HepG2 (cell line): ENCODE results near the gene ATG16L2. TPM values are rescaled to one million over a fixed set of nuclear protein-coding genes. Genes with fewer than 3 reads are reported as not detected.
A peak's percentile ranks its signal among the peaks of the same experiment; 100 is the strongest.

ENCODE experiments used
- CAMTA2 ChIP-seq: sonication (generic); formaldehyde crosslinking; IDR thresholded peaks from 2 replicates; pipeline ENCODE4 v1.4.0; 2020; ENCODE audit warnings: mild to moderate bottlenecking, missing genetic modification reagents, borderline replicate concordance
- CC2D1A ChIP-seq: sonication (generic); formaldehyde crosslinking; IDR thresholded peaks from 2 replicates; pipeline ENCODE4 v1.8.1; 2023; ENCODE audit warnings: mild to moderate bottlenecking, missing genetic modification reagents
- KLF12 ChIP-seq: sonication (generic); formaldehyde crosslinking; IDR thresholded peaks from 2 replicates; pipeline ENCODE4 v1.4.0; 2020; ENCODE audit warnings: missing genetic modification reagents, borderline replicate concordance
- PBX2 ChIP-seq: IDR thresholded peaks from 2 replicates; pipeline ENCODE4 v1.6.1; 2016; ENCODE audit warnings: control low read depth
- PITX1 ChIP-seq: sonication (generic); formaldehyde crosslinking; IDR thresholded peaks from 2 replicates; pipeline ENCODE4 v1.5.1; 2020; ENCODE audit warnings: mild to moderate bottlenecking, missing genetic modification reagents
- ZC3H4 ChIP-seq: sonication (generic); formaldehyde crosslinking; IDR thresholded peaks from 2 replicates; pipeline ENCODE4 v1.4.0; 2020; ENCODE audit warnings: missing genetic modification reagents, borderline replicate concordance
- ZNF3 ChIP-seq: IDR thresholded peaks from 2 replicates; pipeline ENCODE4 v1.7.0; 2017; ENCODE audit warnings: inconsistent platforms
- ZNF383 ChIP-seq: sonication (generic); formaldehyde crosslinking; IDR thresholded peaks from 2 replicates; pipeline ENCODE4 v1.4.0; 2020; ENCODE audit warnings: missing genetic modification reagents, mild to moderate bottlenecking, borderline replicate concordance
- ZNF567 ChIP-seq: sonication (generic); formaldehyde crosslinking; IDR thresholded peaks from 2 replicates; pipeline ENCODE4 v1.8.1; 2023; ENCODE audit warnings: mild to moderate bottlenecking, missing genetic modification reagents, borderline replicate concordance
- ZNF660 ChIP-seq: sonication (generic); formaldehyde crosslinking; IDR thresholded peaks from 2 replicates; pipeline ENCODE4 v1.5.1; 2020; ENCODE audit warnings: mild to moderate bottlenecking, low read depth, missing genetic modification reagents, borderline replicate concordance
- ZNF724P ChIP-seq: sonication (generic); formaldehyde crosslinking; IDR thresholded peaks from 2 replicates; pipeline ENCODE4 v1.8.0; 2022; ENCODE audit warnings: missing genetic modification reagents, borderline replicate concordance
- ZNF770 ChIP-seq: sonication (generic); formaldehyde crosslinking; IDR thresholded peaks from 2 replicates; pipeline ENCODE4 v1.5.0; 2020; ENCODE audit warnings: mild to moderate bottlenecking, missing genetic modification reagents
- polyA plus RNA-seq, 8 experiments: library from polyadenylated mRNA; depleted of rRNA in 3 of 8; stranded (reverse) in 7 of 8; unstranded in 1 of 8; fragments of >200 nt; fragmentation: Illumina TruSeq in 4 of 8; extraction: Trizol in 4 of 8; gene quantifications; 2 replicates each; pipeline versions ENCODE4 v1.2.1 to v1.2.3, GENCODE V29; 2011 to 2016; ENCODE audit warnings: low read depth in 4 of 8, missing spikeins in 1 of 8, mixed read lengths in 1 of 8; ENCODE audit not compliant: insufficient read depth in 1 of 8
- total RNA-seq, 5 experiments: library from RNA; depleted of rRNA; stranded (reverse); fragments of >200 nt; fragmentation: Illumina TruSeq; extraction: Trizol; gene quantifications; 2 replicates each; pipeline ENCODE4 v1.2.3, GENCODE V29; 2016; ENCODE audit warnings: low read depth in 1 of 5
- TF ChIP-seq, protein P1 (sequence below): IDR thresholded peaks from 2 replicates; pipeline ENCODE4 v1.6.1; 2012; ENCODE audit warnings: inconsistent platforms
- TF ChIP-seq, protein P2 (sequence below): sonication (generic); formaldehyde crosslinking; conservative IDR thresholded peaks from 2 replicates; pipeline ENCODE4 v1.4.0; 2020; ENCODE audit warnings: missing genetic modification reagents
- TF ChIP-seq, protein P3 (sequence below): IDR thresholded peaks from 2 replicates; pipeline ENCODE4 v1.6.1; 2016; ENCODE audit warnings: low read depth, missing genetic modification reagents, missing compliant biosample characterization
- TF ChIP-seq, protein P4 (sequence below): sonication (generic); formaldehyde crosslinking; IDR thresholded peaks from 2 replicates; pipeline ENCODE4 v1.4.0; 2020; ENCODE audit warnings: missing genetic modification reagents, borderline replicate concordance

Gene ATG16L2
- total and polyA plus RNA-seq, 2 of the 13 experiments (the other 11 are each of a cell fraction or from before 2014, with no cell fraction given), result 6.2 to 14.8 TPM

- TF ChIP-seq, protein P1, sequence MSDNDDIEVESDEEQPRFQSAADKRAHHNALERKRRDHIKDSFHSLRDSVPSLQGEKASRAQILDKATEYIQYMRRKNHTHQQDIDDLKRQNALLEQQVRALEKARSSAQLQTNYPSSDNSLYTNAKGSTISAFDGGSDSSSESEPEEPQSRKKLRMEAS, result peak; percentile 78
- TF ChIP-seq, protein P2, sequence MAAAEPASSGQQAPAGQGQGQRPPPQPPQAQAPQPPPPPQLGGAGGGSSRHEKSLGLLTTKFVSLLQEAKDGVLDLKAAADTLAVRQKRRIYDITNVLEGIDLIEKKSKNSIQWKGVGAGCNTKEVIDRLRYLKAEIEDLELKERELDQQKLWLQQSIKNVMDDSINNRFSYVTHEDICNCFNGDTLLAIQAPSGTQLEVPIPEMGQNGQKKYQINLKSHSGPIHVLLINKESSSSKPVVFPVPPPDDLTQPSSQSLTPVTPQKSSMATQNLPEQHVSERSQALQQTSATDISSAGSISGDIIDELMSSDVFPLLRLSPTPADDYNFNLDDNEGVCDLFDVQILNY (CRISPR knock-in tag), result no peak
- TF ChIP-seq, protein P3, sequence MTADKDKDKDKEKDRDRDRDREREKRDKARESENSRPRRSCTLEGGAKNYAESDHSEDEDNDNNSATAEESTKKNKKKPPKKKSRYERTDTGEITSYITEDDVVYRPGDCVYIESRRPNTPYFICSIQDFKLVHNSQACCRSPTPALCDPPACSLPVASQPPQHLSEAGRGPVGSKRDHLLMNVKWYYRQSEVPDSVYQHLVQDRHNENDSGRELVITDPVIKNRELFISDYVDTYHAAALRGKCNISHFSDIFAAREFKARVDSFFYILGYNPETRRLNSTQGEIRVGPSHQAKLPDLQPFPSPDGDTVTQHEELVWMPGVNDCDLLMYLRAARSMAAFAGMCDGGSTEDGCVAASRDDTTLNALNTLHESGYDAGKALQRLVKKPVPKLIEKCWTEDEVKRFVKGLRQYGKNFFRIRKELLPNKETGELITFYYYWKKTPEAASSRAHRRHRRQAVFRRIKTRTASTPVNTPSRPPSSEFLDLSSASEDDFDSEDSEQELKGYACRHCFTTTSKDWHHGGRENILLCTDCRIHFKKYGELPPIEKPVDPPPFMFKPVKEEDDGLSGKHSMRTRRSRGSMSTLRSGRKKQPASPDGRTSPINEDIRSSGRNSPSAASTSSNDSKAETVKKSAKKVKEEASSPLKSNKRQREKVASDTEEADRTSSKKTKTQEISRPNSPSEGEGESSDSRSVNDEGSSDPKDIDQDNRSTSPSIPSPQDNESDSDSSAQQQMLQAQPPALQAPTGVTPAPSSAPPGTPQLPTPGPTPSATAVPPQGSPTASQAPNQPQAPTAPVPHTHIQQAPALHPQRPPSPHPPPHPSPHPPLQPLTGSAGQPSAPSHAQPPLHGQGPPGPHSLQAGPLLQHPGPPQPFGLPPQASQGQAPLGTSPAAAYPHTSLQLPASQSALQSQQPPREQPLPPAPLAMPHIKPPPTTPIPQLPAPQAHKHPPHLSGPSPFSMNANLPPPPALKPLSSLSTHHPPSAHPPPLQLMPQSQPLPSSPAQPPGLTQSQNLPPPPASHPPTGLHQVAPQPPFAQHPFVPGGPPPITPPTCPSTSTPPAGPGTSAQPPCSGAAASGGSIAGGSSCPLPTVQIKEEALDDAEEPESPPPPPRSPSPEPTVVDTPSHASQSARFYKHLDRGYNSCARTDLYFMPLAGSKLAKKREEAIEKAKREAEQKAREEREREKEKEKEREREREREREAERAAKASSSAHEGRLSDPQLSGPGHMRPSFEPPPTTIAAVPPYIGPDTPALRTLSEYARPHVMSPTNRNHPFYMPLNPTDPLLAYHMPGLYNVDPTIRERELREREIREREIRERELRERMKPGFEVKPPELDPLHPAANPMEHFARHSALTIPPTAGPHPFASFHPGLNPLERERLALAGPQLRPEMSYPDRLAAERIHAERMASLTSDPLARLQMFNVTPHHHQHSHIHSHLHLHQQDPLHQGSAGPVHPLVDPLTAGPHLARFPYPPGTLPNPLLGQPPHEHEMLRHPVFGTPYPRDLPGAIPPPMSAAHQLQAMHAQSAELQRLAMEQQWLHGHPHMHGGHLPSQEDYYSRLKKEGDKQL (CRISPR knock-in tag), result 0 out of 2 replicates have a peak, but pooled peaks have one; percentile 16
- TF ChIP-seq CC2D1A (no peak), ZNF770 (CRISPR knock-in tag) (peak; percentile 36), CAMTA2 (CRISPR knock-in tag) (no peak), PITX1 (CRISPR knock-in tag) (peak; percentile 77; the same call in 1 of the 2 replicates), PBX2 (CRISPR knock-in tag) (no peak), ZNF3 (no peak), ZNF660 (CRISPR knock-in tag) (no peak), ZC3H4 (no peak), ZNF567 (CRISPR knock-in tag) (no peak), KLF12 (CRISPR knock-in tag) (peak; percentile 66; the same call in 1 of the 2 replicates), ZNF724P (CRISPR knock-in tag) (0 out of 2 replicates have a peak, but pooled peaks have one; percentile 5), ZNF383 (CRISPR knock-in tag) (no peak)
- TF ChIP-seq, protein P4, sequence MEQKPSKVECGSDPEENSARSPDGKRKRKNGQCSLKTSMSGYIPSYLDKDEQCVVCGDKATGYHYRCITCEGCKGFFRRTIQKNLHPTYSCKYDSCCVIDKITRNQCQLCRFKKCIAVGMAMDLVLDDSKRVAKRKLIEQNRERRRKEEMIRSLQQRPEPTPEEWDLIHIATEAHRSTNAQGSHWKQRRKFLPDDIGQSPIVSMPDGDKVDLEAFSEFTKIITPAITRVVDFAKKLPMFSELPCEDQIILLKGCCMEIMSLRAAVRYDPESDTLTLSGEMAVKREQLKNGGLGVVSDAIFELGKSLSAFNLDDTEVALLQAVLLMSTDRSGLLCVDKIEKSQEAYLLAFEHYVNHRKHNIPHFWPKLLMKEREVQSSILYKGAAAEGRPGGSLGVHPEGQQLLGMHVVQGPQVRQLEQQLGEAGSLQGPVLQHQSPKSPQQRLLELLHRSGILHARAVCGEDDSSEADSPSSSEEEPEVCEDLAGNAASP (CRISPR knock-in tag), result 0 out of 2 replicates have a peak, but pooled peaks have one; percentile 38
These were observed 20.5 kb upstream of the ATG16L2 start, which contains the start of gene STARD10 (continued) for GRCh38 chr11:72793425-72794367.
